HG03139 (cell line): ENCODE results near the gene LSM3.

ENCODE experiments used
- ATAC-seq: cut with Tn5 transposase; IDR thresholded peaks from one replicate; pipeline ENCODE4 v1.9.1; 2021; ENCODE audit not compliant: unreplicated experiment

Gene LSM3

GRCh38 chr3:14156843-14157561 is 21.6 kb upstream of the LSM3 start:
- no peak for ATAC-seq

GRCh38 chr3:14157951-14158350 is 20.7 kb upstream of the LSM3 start:
- ATAC-seq, result no peak

GRCh38 chr3:14158370-14158769 is 20.2 kb upstream of the LSM3 start:
- ATAC-seq, result no peak

GRCh38 chr3:14159426-14159825 is 19.2 kb upstream of the LSM3 start:
- ATAC-seq, result no peak

- ATAC-seq, result no peak
These were observed 17.3 kb upstream of the LSM3 start for GRCh38 chr3:14161282-14161681.

- no peak for ATAC-seq
These were observed 16.4 kb upstream of the LSM3 start for GRCh38 chr3:14162178-14162577.

- no peak for ATAC-seq
These were observed 11.6 kb upstream of the LSM3 start for GRCh38 chr3:14166877-14167603.

- ATAC-seq, result no peak
These were observed 9.2 kb upstream of the LSM3 start for GRCh38 chr3:14169435-14169834.

GRCh38 chr3:14169871-14170270 is 8.7 kb upstream of the LSM3 start:
- no peak for ATAC-seq

GRCh38 chr3:14170531-14171159 is 8.0 kb upstream of the LSM3 start:
- no peak for ATAC-seq

GRCh38 chr3:14172496-14172895 is 6.1 kb upstream of the LSM3 start:
- no peak for ATAC-seq

- ATAC-seq, result no peak
These were observed 4.1 kb upstream of the LSM3 start for GRCh38 chr3:14174483-14174882.

- ATAC-seq, result no peak
These were observed 3.1 kb upstream of the LSM3 start for GRCh38 chr3:14175383-14176037.

GRCh38 chr3:14177580-14178246 is 904 bp upstream of the LSM3 start:
- ATAC-seq, result no peak

GRCh38 chr3:14179114-14179465 is 473 bp downstream of the LSM3 start:
- ATAC-seq, result no peak

GRCh38 chr3:14179795-14180194 is 1.2 kb downstream of the LSM3 start:
- no peak for ATAC-seq

GRCh38 chr3:14181253-14181652 is 2.6 kb downstream of the LSM3 start:
- ATAC-seq, result no peak

GRCh38 chr3:14183015-14183577 is 4.5 kb downstream of the LSM3 start:
- no peak for ATAC-seq

- ATAC-seq, result no peak
These were observed 8.3 kb downstream of the LSM3 start for GRCh38 chr3:14186854-14187458.

- no peak for ATAC-seq
These were observed 9.6 kb downstream of the LSM3 start for GRCh38 chr3:14188041-14188754.
